Cardiac fibroblast (primary cell): Measurements from ENCODE around the gene ICOS.
"Not testable (repeated sequence)": the region's sequence is repeated elsewhere in the genome, so short reads cannot be mapped to it uniquely, and the experiment has no call there.

Source experiments
- DNase-seq, 2 donors: peaks; one replicate each; pipeline versions ENCODE4 v3.0.0 to v3.0.0-alpha.2; 2010; ENCODE audit warnings: low read depth in 2 of 2
- H3K4me3 ChIP-seq, 2 donors: replicated peaks in 1 of 2; 1 replicate in 1 of 2; 2 replicates in 1 of 2; pipeline ENCODE4 v1.5.1; 2011; ENCODE audit warnings: low read depth in 2 of 2, low read length in 2 of 2, mild to moderate bottlenecking in 2 of 2, moderate library complexity in 1 of 2
- TF ChIP-seq, protein P1 (sequence below): IDR thresholded peaks from one replicate; pipeline ENCODE4 v1.5.1; 2011; ENCODE audit warnings: low read depth, mild to moderate bottlenecking, low read length, inconsistent platforms

The ICOS gene

GRCh38 chr2:203934041-203934492 lies 2.5 kb upstream of the ICOS start:
- DNase-seq = no peak
- H3K4me3 ChIP-seq = no peak overlapping the region
- TF ChIP-seq, protein P1, sequence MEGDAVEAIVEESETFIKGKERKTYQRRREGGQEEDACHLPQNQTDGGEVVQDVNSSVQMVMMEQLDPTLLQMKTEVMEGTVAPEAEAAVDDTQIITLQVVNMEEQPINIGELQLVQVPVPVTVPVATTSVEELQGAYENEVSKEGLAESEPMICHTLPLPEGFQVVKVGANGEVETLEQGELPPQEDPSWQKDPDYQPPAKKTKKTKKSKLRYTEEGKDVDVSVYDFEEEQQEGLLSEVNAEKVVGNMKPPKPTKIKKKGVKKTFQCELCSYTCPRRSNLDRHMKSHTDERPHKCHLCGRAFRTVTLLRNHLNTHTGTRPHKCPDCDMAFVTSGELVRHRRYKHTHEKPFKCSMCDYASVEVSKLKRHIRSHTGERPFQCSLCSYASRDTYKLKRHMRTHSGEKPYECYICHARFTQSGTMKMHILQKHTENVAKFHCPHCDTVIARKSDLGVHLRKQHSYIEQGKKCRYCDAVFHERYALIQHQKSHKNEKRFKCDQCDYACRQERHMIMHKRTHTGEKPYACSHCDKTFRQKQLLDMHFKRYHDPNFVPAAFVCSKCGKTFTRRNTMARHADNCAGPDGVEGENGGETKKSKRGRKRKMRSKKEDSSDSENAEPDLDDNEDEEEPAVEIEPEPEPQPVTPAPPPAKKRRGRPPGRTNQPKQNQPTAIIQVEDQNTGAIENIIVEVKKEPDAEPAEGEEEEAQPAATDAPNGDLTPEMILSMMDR = no peak

GRCh38 chr2:203934711-203935438 lies 1.7 kb upstream of the ICOS start:
- TF ChIP-seq, protein P1 = no peak
- H3K4me3 ChIP-seq = no peak overlapping the region
- DNase-seq = no peak

GRCh38 chr2:203935568-203935967 lies 995 bp upstream of the ICOS start:
- no peak for DNase-seq
- TF ChIP-seq, protein P1 = no peak
- no peak overlapping the region for H3K4me3 ChIP-seq

- TF ChIP-seq, protein P1 = no peak
- DNase-seq = no peak
- H3K4me3 ChIP-seq = no peak overlapping the region
Observed at GRCh38 chr2:203936949-203937348, 386 bp downstream of the ICOS start.

GRCh38 chr2:203937788-203938187 lies 1.2 kb downstream of the ICOS start:
- no peak for DNase-seq
- no peak overlapping the region for H3K4me3 ChIP-seq
- TF ChIP-seq, protein P1 = no peak

GRCh38 chr2:203940039-203940438 lies 3.5 kb downstream of the ICOS start:
- no peak for DNase-seq
- TF ChIP-seq, protein P1 = no peak
- no peak overlapping the region for H3K4me3 ChIP-seq

GRCh38 chr2:203943493-203944382 lies 7.2 kb downstream of the ICOS start:
- DNase-seq, H3K4me3 ChIP-seq: not testable (repeated sequence)
